Neural progenitor cell (in vitro differentiated cells): ENCODE measurements around the gene C1orf210.

Source experiments
- CTCF ChIP-seq: fragments of 200-600 bp; sonication (generic); IDR thresholded peaks from 2 replicates; pipeline ENCODE4 v1.5.1; 2017; ENCODE audit warnings: antibody characterized with exemption, mild to moderate bottlenecking
- EZH2 ChIP-seq: fragments of 200-600 bp; sonication (generic); IDR thresholded peaks from 2 replicates; pipeline ENCODE4 v1.6.1; 2017; ENCODE audit warnings: antibody characterized with exemption, mild to moderate bottlenecking, moderate library complexity

- no peak for TF ChIP-seq EZH2
- no peak for TF ChIP-seq CTCF
Measured at GRCh38 chr1:43253173-43253572, 32.2 kb downstream of the C1orf210 start.
